Measurements from ENCODE around the gene NRXN3.

The NRXN3 gene

DNA sequence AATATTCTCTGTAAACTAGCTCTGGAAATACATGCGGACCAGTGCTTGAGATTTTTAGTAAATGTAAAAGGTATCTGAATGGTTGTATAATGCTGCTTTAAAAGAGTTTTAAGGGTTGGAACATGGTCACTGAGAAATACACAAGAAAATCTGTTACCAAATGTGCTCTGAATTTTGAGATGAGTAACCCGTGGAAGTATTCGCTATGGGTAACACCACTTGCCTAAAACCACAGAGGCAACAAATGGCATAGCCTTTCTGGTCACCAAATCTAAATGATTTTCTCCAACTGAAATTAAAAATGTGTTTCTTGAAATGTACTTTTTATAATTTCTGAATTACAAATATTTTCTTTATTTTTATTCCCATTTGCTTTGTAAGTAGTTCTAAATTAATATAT, 1295.5 kb downstream of the NRXN3 start:
- no peak for DNase-seq

DNA sequence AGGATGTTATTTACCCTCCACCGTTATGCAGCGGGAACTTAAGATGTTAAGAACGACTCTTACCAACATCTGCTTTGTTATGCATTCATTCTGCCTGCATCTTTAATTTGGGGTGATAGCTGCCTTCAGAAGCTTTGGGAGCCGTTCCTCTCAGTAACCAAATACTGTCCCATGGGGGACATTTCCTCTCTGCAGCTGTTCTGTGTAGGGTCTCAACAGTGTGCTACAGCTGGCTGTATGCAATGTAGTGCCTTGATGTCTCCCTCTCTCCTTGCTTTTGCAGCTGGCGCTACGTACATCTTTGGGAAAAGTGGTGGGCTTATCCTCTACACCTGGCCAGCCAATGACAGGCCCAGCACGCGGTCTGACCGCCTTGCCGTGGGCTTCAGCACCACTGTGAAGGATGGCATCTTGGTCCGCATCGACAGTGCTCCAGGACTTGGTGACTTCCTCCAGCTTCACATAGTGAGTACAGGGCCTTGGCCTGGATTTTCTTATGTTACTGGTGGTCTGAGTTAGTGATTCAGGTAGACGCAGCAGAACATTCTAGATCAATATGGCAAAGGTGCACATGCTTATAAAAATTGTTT, 1296.9 kb downstream of the NRXN3 start:
- DNase-seq = no peak

DNA sequence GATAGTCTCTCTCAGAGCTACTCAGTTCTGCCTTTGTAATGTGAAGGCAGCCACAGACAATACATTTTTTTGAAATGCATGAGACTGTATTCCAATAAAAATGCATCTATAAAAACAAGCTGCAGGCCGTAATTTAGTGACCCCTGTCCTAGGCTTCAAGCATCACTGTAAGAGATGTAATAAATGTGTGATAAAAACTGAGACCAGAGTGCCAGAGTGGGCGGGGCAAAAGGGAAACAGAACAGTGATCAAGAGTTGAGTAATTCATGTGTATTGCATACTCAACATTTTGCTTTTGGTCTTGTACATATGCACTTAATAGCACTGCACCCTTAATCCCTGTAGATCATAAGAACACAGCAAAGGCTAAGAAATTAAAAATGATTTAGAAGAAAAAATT, 1297.7 kb downstream of the NRXN3 start:
- DNase-seq = no peak

DNA sequence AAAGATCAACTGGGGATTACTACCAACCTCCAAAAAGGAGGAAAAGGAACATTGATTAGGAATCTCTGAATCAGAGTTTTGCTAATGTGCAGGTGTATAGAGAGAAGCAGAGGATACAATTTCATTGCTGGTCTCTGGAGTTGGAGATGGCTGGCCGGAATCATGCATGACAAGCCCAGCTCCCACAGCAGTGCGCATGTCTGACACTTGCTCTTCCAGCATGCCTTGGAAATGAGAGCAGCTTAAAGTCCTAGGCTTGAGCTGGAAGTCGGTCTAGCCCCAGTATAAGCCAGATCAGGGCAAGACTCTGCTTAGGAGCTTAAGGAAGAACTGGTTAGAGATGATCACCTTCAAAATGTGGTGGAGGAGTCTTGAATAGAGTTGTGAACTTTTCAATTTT, 1298.3 kb downstream of the NRXN3 start:
- DNase-seq = no peak

DNA sequence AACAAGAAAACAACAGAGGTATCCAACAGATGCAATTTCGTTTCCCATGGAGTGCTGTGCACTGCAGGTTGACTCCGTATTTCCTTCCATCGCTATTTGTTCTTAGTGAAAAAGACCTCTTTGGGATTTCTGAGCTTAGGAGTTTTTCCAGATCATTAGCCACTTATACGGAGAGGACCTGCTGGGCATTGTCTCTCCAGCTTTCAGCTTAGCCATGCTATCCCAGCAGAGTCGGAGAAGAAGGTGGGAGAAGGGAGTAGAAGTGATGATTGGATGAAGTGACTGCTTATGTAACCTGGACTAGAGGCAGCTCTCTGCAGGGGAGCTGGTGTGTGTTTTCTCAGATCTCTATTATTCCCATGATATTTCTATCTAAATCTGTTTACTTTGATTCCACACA, 1303.5 kb downstream of the NRXN3 start:
- no peak for DNase-seq

DNA sequence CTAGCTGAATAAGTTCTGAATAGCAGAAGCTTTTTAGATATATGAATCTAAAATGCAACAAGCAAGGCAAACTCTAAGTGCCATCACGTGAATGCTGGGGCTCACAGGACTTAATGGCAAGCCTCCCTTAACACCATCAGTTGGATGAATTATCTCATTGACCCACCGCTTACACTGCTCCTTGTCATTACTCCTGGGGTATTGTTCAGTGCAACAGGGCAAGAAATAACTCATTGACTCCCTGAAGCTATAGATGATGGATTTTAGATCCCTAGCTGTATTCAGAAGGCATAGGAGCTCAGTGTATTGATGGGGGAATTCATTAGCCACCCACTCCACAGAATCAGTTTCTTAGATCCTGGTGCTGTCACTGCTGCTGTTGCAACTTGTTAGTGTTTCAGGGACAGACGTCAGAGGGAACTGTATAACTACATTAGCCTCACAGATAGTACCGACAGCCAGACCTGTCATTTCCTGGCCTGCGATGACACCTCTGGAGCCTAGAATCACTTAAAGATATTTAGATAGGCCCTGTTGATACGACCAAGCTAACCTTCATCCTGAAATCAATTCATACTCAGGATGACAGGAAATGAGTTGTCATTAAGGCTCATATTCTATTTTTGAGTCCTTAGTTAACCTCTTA, 1305.8 kb downstream of the NRXN3 start:
- DNase-seq = no peak

DNA sequence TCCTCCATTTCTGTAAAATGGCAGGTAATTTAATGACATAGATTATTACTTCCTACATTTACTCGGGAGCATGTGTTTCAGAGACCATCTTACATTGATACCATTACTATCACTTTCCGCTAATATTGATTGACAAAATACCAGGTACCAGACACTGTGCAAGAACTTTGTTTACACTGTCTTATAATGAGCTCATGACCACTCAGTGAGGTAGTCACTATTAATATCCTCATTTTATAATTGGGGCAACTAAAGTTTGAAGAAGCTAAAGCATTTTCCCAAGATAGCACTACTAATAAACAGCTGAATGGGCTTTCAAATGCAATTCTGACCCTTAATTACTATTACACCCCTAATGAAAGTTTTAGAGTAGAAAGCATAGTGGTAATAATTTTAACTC, 1306.4 kb downstream of the NRXN3 start:
- DNase-seq = no peak

DNA sequence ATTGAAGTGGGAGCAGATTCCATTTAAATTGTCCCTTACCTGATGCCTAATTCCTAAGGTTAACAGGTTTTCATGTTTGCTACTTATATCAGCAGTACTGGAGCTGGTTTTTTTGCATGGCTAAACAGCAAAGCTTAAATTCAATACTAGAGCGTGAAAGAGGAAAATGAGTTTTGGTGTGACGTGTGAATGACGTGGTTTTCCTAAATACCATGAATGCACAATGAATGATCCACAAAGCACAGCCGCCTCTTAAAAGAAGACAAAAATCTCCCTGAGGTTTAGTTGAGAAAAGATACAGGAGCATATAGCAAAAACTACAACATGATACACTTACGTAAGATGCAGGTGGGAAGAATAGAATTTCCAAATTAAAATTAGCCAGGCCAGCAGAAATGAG, 1310.0 kb downstream of the NRXN3 start:
- DNase-seq = no peak

DNA sequence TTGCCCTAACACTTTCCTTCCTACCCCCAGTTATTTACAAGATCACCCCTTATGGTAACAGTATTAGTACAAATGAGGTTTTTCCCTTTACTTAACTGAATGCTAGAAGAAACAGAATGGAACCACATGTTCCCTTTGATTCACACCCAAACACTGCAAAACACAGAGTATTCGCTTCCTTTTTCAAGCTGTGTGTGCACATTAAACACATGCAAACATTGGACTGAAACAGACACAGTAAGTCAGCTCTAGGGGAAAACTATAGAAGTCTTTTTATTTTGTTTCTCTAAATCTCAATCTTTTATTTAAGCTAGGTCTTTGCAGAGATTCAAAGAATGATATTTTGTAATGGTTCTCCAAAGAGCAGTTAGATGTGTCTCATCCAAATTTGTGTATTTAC, 1312.7 kb downstream of the NRXN3 start:
- no peak for DNase-seq

DNA sequence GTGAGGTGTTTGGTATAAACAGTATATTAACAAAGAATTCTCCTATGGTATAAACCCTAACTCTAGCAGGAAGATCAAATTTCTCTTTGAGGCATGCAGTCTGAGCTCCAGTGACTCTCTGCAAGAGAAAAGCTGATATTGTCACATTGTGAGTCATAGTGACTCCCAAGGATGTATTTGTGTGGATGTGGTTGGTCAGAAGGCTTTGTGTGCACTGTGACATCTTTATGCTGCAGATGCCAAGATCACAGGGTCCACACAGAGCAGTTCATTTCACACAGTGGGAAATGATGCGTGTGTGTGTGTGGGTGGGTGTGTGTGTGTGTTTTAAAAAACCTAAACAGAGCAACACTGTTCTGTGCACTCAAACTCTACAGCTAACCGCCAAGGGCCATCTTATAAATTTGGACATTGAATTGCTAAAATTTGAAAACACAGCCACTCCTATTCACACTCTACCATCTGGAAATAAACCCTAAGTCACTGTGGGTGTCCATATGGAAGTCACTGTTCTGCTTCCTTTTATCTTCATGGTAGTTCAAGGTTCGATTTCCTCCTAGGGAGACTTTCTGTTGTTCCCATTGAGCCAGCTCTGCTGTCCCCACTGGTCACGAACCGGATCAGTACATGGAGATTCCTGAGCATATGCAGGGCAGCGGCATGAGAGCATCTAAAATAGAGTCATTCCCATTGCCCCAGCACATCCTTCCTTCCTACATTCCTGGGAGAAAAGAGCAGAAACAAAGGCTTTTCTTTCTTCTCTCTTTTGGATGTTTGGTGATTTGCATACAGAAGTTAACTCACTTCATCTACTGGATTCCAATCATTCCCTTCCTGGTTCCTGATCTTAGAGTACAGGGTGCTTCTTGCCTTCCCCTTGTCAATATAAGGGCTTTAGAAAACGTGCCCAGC, 1313.6 kb downstream of the NRXN3 start:
- no peak for DNase-seq

DNA sequence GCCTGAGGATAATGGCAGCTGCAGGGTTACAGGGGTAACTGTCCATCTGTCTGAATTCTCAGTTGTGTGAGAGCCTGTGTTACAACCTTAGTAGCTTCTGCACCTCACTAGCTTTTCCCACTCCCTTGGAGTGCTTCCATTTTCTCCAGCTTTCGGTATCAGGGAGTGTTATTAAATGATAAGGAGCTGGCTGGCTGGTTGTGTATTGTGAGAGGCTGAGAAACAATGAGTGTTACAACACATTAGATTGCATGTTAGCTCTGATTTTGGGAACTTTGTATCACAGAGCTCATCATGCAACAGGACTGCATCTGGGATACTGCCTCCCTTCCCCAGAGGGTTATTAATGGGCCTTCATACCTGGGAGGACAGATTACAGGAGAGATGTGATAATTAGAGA, 1317.5 kb downstream of the NRXN3 start:
- DNase-seq = no peak

DNA sequence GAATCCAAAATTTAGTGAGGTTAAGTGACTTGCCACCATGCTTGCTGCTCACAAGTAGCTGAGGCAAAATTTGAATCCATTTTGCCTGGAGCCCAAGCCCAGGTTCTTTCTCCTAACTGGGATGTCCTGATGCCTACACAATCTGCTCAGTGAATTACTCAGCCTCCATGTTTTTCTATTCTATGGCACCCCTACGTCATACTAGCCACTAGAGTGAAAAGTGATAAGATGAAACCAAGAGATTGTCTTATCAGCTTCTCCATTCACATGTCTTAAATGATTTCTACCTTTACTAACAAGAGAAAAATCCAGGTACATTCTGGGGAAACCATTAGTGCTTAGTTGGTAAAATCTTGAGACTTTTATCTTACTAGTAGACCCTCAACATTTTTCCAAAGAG, 1321.0 kb downstream of the NRXN3 start:
- DNase-seq = no peak

DNA sequence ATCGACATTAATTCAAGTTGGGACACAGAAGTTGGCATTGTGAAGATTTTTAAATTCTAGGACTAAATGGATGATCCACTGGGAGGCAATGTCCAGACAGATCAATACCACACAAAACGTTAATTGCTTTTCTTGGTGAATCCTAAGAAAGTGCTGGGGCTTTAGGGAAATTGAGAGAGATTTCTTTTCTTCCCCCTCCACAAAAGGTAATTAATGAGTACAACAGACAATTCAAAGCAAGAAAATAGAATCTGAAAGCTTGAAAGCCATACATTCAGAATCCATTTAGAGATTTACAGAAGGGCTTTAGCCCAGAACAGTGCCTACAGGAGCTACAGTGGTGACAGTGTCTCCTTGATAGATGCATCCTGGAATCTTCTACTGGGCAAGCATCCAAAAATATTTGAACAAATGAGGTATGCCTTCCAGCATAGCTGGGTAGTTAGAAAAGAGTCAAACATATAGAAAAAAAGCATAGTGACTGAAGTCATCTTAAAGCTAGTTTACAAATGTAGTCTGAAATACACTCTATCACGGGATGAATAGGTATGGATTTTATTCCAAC, 1323.0 kb downstream of the NRXN3 start:
- no peak for DNase-seq

DNA sequence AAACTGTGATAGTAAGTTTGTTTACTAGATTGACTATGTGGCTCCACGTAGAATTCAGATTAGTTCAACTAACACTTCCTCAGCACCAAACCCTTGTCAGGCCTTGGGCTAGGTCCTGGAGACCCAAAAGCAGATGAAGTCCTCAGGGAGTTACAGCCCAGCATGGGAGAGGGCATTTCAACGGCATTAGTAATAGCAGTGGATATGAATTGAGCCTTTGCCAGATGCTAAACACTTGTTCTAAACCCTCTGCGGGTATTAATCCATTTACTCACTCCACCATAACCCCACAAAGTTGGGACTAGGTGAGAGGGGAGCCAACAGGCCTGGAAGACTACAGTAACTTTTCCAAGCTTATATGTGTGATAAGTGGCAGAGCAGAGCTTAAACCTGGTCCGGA, 1326.5 kb downstream of the NRXN3 start:
- no peak for DNase-seq

DNA sequence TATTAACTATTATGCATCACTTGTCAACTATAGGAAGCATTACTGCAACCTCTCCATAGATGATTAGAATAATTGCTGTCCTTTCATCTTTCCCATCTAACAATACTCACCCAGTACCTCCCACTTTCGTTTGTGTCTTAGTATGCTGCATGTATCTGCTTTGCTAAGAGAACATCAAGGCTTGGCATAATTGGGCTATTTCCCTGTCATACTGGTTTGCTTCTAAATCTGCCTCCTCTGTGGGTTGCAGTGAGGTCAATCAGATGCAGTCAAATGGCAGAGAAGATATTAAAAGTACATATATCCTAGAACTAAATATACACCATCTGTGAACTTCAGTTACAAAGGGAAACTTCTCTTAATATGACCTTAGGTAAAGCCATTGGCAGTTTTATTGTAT, 1330.3 kb downstream of the NRXN3 start:
- no peak for DNase-seq

DNA sequence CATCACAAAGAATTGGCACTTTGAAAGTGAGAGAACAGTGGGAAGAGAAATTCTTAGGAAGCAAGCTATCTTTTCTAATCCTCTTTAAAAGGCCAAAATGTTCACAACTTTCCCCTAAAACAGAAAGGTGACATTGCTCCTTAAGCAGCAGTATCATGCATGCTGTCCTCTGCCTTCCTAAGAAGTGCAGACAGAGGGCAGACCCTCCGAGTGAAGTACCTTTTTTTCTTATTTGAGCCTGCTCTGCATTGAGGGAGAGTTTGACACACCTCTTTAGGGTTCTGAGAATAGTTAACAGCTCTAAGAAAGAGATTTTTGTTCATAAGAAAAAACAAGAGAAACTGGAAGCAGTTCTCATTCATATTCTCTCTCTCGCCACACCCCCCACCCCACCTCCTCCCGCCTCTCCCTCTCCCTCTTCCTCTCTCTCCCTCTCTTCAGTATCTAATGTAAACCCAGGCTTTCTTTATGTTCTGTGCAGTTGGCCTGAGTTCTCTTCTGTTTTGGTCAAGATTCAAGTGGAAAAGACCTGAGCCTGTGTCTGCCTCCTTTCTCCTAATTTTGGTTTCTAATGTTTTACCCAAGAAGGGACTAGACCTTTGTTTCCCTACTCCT, 1332.1 kb downstream of the NRXN3 start:
- DNase-seq = no peak

DNA sequence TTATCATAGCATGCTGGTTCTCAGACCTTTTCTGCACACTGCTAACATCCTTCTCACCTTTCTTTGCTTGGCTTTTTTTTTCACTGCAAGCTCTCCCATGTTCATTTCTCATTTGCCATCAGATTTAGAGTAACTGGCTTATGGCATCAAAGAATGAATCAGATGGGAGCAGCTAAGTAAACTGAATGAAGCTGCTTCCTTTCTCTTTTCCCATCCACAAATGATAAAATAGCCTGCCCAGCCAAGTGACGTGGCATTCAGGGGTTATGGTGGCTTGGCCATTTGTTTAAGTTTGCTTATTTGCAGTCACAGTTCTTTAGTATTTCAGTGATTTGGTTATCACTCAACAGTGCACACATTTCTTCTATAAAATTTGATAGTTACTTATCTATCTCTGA, 1332.6 kb downstream of the NRXN3 start:
- DNase-seq = no peak

DNA sequence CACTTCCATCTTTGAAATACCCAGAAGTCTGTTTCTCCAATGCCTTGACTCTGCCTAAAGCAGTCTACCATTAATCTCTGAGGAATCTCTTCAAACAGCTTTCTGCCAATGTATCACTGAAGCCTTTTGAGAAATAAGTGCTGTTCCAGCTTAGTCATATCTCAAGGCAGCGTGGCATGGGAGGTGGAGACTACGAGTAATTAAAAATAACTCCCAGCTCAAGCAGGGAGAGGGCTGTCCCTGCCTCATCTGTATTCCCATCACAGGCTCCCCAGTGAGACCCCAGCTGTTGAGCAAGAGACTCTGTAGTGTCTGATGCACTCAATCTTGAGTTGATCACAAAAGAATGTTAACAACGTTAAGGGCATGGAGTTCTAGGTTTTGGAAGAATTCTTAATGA, 1340.5 kb downstream of the NRXN3 start:
- no peak for DNase-seq

DNA sequence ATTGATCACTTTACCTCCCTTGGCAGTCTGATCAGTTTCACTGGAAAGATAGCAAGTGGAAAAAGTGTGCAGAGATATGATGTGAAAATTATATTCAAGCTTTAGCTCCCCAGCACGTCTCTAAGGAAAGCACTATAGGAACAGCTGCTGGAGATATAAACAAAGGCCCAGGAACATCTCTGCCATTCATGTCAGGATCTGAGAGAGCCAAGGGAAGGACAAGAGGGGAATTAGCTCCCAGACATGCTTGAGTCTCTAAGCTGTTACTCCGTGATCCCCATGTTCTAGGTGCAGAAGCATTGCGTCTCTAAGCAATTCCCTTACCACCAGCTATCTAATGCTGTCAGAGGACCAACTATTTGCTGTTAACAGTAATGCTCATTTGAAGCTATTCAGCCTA, 1341.0 kb downstream of the NRXN3 start:
- no peak for DNase-seq

DNA sequence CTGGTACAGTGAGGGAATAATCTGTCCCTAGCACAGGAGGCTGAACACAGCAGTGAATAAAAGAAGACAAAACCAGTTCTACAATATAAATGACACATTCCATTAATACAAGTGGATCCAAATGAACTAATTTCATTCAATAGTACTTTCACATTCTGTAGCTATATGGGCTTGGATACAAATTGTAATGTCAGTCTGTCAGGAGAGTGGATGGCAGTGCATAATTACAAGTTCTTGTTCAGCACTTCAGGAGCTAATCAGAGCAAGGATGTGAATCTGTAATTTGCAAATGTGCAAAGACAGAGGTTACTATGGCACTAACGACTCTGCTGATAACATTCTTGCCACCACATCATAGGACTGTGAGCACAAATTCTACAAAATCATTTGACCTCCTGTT, 1343.3 kb downstream of the NRXN3 start:
- no peak for DNase-seq

DNA sequence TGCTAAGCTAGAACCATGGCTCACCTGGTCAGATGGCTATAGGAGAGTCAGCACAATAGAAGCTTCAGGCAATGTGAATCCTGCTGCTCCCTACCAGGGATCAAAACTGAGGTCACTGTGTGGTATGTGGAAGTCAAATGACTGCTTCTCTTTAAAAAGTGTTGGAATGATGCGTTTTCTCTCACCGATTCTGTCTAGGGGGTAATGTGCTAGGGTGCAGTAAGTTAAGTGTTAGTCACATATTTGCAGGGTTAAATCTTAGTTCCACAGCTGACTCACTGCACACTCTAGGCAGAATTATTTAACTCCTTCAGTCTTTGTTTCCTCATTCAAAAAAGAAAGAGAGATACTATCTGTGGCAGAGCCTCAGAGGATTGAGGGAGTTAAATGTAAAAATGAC, 1344.5 kb downstream of the NRXN3 start:
- no peak for DNase-seq

DNA sequence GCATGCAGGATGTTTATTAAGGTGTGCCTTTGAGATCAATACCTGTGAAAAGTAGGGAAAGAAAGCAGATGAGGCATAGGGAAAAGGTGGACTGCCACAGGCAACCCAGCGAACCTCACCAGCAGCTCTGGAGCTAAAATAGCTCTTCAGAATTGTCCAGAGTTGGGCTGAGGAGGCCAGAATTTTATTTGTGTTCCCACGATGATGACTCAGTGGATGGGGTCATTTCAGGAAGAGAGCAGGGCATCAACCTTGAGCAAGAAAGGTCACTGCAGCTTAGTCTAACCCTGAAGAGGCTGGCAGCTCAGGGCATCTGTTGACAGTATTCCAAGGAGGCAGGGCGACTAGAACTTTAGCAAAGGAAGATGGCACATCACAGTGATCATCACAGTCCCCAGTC, 1345.0 kb downstream of the NRXN3 start:
- no peak for DNase-seq

DNA sequence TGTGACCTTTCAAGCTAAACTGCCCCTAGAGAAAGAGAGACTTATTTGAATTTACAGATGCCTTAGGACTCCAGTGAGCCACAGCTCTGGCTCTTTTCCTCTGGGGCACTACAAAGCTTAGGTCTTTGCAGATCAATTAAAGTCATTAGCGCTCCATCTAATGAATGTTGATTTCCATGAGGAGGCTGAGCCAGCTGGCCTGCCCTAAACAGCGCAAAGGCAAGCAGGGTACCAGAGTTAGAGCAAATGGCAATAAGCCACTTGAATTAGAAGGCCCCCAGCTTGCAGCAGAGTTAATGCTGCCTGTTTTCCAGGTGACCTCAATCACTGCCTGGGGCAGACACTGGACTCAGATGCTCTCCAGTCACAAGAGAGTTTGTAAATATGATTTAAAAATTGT, 1345.8 kb downstream of the NRXN3 start:
- DNase-seq = no peak

DNA sequence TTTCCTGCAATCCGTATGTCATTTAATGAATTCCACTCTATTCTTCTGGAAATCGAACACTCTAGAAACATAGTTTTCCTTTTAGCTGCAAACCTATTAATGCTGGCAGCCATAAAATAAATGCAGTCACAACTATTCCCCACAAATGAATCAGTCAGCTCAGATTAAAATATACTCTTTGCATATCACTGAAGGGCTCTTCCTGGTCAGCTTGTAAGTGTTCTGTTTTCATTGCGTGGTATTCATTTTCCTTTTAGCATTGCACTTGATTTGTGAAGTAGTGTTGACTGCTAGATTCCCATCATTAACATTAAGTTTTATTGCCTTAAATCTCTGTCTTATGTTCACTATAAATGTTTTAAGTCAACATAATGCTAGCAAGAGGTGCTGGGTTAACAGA, 1355.2 kb downstream of the NRXN3 start:
- DNase-seq = no peak

All from CD4-positive, alpha-beta T cell treated with Interleukin-15 for 1 hour (primary cell).